A549 (cell line): ENCODE results near the gene GPATCH2. TPM values are rescaled to one million over a fixed set of nuclear protein-coding genes. Genes with fewer than 3 reads are reported as not detected.

Experiments used
- ATAC-seq, 2 experiments: fragments of 200-7000 bp in 1 of 2; fragments of >200 bp in 1 of 2; cut with Nextera tagmentation in 1 of 2; cut with Tn5 transposase in 1 of 2; 3 replicates each; pipeline versions ENCODE4 v1.8.0 to v1.9.1; 2018 to 2020; ENCODE audit warnings: mild to moderate bottlenecking in 1 of 2, moderate library complexity in 1 of 2
- CTCF ChIA-PET: fragments of 300-600 bp; sonication (Branson Sonifier 250); formaldehyde crosslinking; extraction: SDS; loops from one replicate; lab custom pipeline; 2021; ENCODE audit warnings: antibody characterized with exemption, inconsistent platforms; lab: Yijun Ruan, JAX
- POLR2A ChIA-PET: fragments of 350-600 bp; formaldehyde crosslinking; extraction: SDS; loops from one replicate; lab custom pipeline; 2021; ENCODE audit warnings: antibody characterized with exemption, inconsistent platforms; lab: Yijun Ruan, JAX
- DNase-seq, 2 experiments: peaks; one replicate each; pipeline versions ENCODE4 v3.0.0 to v3.0.0-alpha.2; 2011 to 2016; ENCODE audit warnings: low read depth in 1 of 2, low spot score in 1 of 2
- FAIRE-seq: peaks from 2 replicates; lab custom pipeline; 2011; peaks lifted over from hg19 to GRCh38; lab: Jason Lieb, UNC
- H3K27ac ChIP-seq, 2 experiments: fragments of >200 bp; sonication (Bioruptor Twin); formaldehyde crosslinking; 3 replicates each; pipeline ENCODE4 v1.5.1; 2016 to 2017
- H3K4me1 ChIP-seq: fragments of >200 bp; sonication (Bioruptor Twin); formaldehyde crosslinking; 3 replicates; pipeline ENCODE4 v1.6.1; 2016
- H3K4me2 ChIP-seq: fragments of >200 bp; sonication (Bioruptor Twin); formaldehyde crosslinking; 3 replicates; pipeline ENCODE4 v1.6.1; 2016
- H3K4me3 ChIP-seq: fragments of >200 bp; sonication (Bioruptor Twin); formaldehyde crosslinking; 3 replicates; pipeline ENCODE4 v1.5.1; 2016
- H3K9me3 ChIP-seq: fragments of >200 bp; sonication (Bioruptor Twin); formaldehyde crosslinking; 3 replicates; pipeline ENCODE4 v1.6.1; 2016
- CBX2 ChIP-seq: fragments of 200-600 bp; sonication (generic); IDR thresholded peaks from 2 replicates; pipeline ENCODE4 v1.6.1; 2016; ENCODE audit warnings: low read depth, mild to moderate bottlenecking, borderline replicate concordance
- CEBPB ChIP-seq, 2 experiments: fragments of >200 bp in 1 of 2; sonication (Bioruptor Twin) in 1 of 2; formaldehyde crosslinking in 1 of 2; IDR thresholded peaks; 2 replicates each; pipeline ENCODE4 v1.6.1; 2012 to 2016
- CHD4 ChIP-seq: fragments of 200-600 bp; sonication (generic); IDR thresholded peaks from 2 replicates; pipeline ENCODE4 v1.6.1; 2016; ENCODE audit warnings: antibody characterized with exemption, mild to moderate bottlenecking, borderline replicate concordance
- CTCF ChIP-seq: fragments of >200 bp; sonication (Bioruptor Twin); formaldehyde crosslinking; IDR thresholded peaks from 3 replicates; pipeline ENCODE4 v1.5.1; 2016
- E2F6 ChIP-seq: IDR thresholded peaks from 2 replicates; pipeline ENCODE4 v1.6.1; 2012; ENCODE audit warnings: low read depth, borderline replicate concordance
- EHMT2 ChIP-seq: fragments of 200-600 bp; sonication (generic); IDR thresholded peaks from 2 replicates; pipeline ENCODE4 v1.6.1; 2016; ENCODE audit warnings: antibody characterized with exemption, low read depth, mild to moderate bottlenecking, moderate library complexity
- FOSB ChIP-seq: fragments of 250-450 bp; sonication (Bioruptor Pico); IDR thresholded peaks from 2 replicates; pipeline ENCODE4 v1.5.0; 2020; ENCODE audit warnings: mild to moderate bottlenecking, moderate library complexity
- FOSL2 ChIP-seq, 2 experiments: fragments of 450-650 bp in 1 of 2; fragments of >200 bp in 1 of 2; sonication (Bioruptor Twin) in 1 of 2; formaldehyde crosslinking; IDR thresholded peaks; 2 replicates each; pipeline versions ENCODE4 v1.5.0 to v1.6.1; 2016 to 2020; ENCODE audit warnings: mild to moderate bottlenecking in 1 of 2, moderate library complexity in 1 of 2
- HEYL ChIP-seq: fragments of 250-450 bp; sonication (Bioruptor Pico); IDR thresholded peaks from 2 replicates; pipeline ENCODE4 v1.8.0; 2021; ENCODE audit warnings: mild to moderate bottlenecking, moderate library complexity
- HOXB5 ChIP-seq: fragments of 250-450 bp; sonication (Bioruptor Pico); IDR thresholded peaks from 2 replicates; pipeline ENCODE4 v1.5.0; 2020; ENCODE audit warnings: mild to moderate bottlenecking, moderate library complexity
- JUN ChIP-seq, 2 experiments: fragments of >200 bp; sonication (Bioruptor Twin); formaldehyde crosslinking; IDR thresholded peaks; 2 replicates in 1 of 2; 3 replicates in 1 of 2; pipeline ENCODE4 v1.6.1; 2016 to 2017
- KDM1A ChIP-seq: fragments of 200-600 bp; sonication (generic); IDR thresholded peaks from 2 replicates; pipeline ENCODE4 v1.6.1; 2016; ENCODE audit warnings: low read depth, mild to moderate bottlenecking
- MAX ChIP-seq: IDR thresholded peaks from 2 replicates; pipeline ENCODE4 v1.6.1; 2012
- MAZ ChIP-seq: fragments of 150-350 bp; IDR thresholded peaks from 2 replicates; pipeline ENCODE4 v1.6.1; 2014; ENCODE audit warnings: antibody characterized with exemption, low read depth, low read length, borderline replicate concordance
- MYC ChIP-seq: IDR thresholded peaks from 2 replicates; pipeline ENCODE4 v1.6.1; 2012; ENCODE audit warnings: mild to moderate bottlenecking, inconsistent platforms, low read length, improper control_type of control experiment, borderline replicate concordance
- NFE2L2 ChIP-seq: fragments of 150-350 bp; conservative IDR thresholded peaks from 2 replicates; pipeline ENCODE4 v1.6.1; 2014; ENCODE audit warnings: low read length
- NPAS2 ChIP-seq: fragments of 250-450 bp; sonication (Bioruptor Pico); IDR thresholded peaks from 2 replicates; pipeline ENCODE4 v1.8.0; 2022; ENCODE audit warnings: mild to moderate bottlenecking, moderate library complexity, borderline replicate concordance
- PBX3 ChIP-seq: IDR thresholded peaks from 2 replicates; pipeline ENCODE4 v1.6.1; 2012
- PHF8 ChIP-seq: fragments of 200-600 bp; sonication (generic); IDR thresholded peaks from 2 replicates; pipeline ENCODE4 v1.6.1; 2016; ENCODE audit warnings: low read depth, mild to moderate bottlenecking, antibody characterized with exemption, moderate library complexity, borderline replicate concordance
- POLR2A ChIP-seq: IDR thresholded peaks from 2 replicates; pipeline ENCODE4 v1.6.1; 2012; ENCODE audit warnings: mild to moderate bottlenecking, low read length
- POLR2AphosphoS2 ChIP-seq: conservative IDR thresholded peaks from 2 replicates; pipeline ENCODE4 v1.6.1; 2012; ENCODE audit warnings: low read length, improper control_type of control experiment, inconsistent platforms
- RAD21 ChIP-seq, 2 experiments: fragments of >200 bp in 1 of 2; sonication (Bioruptor Twin) in 1 of 2; formaldehyde crosslinking in 1 of 2; IDR thresholded peaks in 1 of 2; conservative IDR thresholded peaks in 1 of 2; 2 replicates in 1 of 2; 3 replicates in 1 of 2; pipeline ENCODE4 v1.6.1; 2012 to 2018; ENCODE audit warnings: inconsistent platforms in 1 of 2
- RARB ChIP-seq: fragments of 250-450 bp; sonication (Bioruptor Pico); IDR thresholded peaks from 2 replicates; pipeline ENCODE4 v1.8.0; 2021; ENCODE audit warnings: mild to moderate bottlenecking, moderate library complexity
- ZC3H11A ChIP-seq: fragments of 450-650 bp; IDR thresholded peaks from 2 replicates; pipeline ENCODE4 v1.6.1; 2014; ENCODE audit warnings: antibody characterized with exemption, mild to moderate bottlenecking
- ZFP36 ChIP-seq: fragments of 450-650 bp; IDR thresholded peaks from 2 replicates; pipeline ENCODE4 v1.6.1; 2014; ENCODE audit warnings: borderline replicate concordance; ENCODE audit not compliant: partially characterized antibody
- ZSCAN20 ChIP-seq: fragments of 250-450 bp; sonication (Bioruptor Pico); IDR thresholded peaks from 2 replicates; pipeline ENCODE4 v1.8.0; 2022; ENCODE audit warnings: mild to moderate bottlenecking, moderate library complexity
- WGBS: methylation state at CpG from one replicate; pipeline ENCODE4 v1.1.6; 2017; ENCODE audit errors: missing lambda C conversion rate; 5-methylcytosine and 5-hydroxymethylcytosine counted together
- polyA plus RNA-seq, 4 experiments: library from polyadenylated mRNA; depleted of rRNA in 3 of 4; stranded (reverse); fragments of >200 nt; fragmentation: RNase III in 1 of 4; extraction: RNeasy Plus Mini Kit Qiagen cat#74134 plus additional on column Dnase treatment in 1 of 4; gene quantifications; 2 replicates in 3 of 4; 3 replicates in 1 of 4; pipeline ENCODE4 v1.2.3, GENCODE V29; 2011 to 2017

Gene GPATCH2
- polyA plus RNA-seq, 2 of the 4 experiments (the other 2 are of a cell fraction): 10.8 to 18.6 TPM

GRCh38 chr1:217563179-217563578 lies 67.7 kb downstream of the GPATCH2 start (continued):
- no peak for TF ChIP-seq CEBPB (IDR thresholded peaks at IDR 0.05)
- no peak for TF ChIP-seq POLR2A
- no peak for TF ChIP-seq HEYL (CRISPR knock-in tag)
- TF ChIP-seq NFE2L2: no peak
- TF ChIP-seq CTCF: no peak
- TF ChIP-seq ZSCAN20: no peak
- TF ChIP-seq RARB (CRISPR knock-in tag): no peak
- no peak for TF ChIP-seq KDM1A
- no peak for TF ChIP-seq PHF8

GRCh38 chr1:217562229-217562878 lies 68.5 kb downstream of the GPATCH2 start:
- CTCF ChIA-PET: interaction anchor here (0.6 kb wide), 1 partner anchor 508 kb away, joined by 4 read pairs; no protein-coding TSS in a partner anchor
- peak; percentile 73 to 87; a peak in 4 of 6 replicates for ATAC-seq
- TF ChIP-seq CEBPB (IDR thresholded peaks at IDR 0.05): no peak
- TF ChIP-seq FOSL2 (IDR thresholded peaks at IDR 0.05): peak; percentile 48; the same call in 1 of the 2 replicates
- peak; percentile 65 for TF ChIP-seq FOSL2 (CRISPR knock-in tag; IDR thresholded peaks at IDR 0.05)
- no peak for TF ChIP-seq CHD4
- peak; percentile 46 for FAIRE-seq
- Histone ChIP-seq H3K9me3 (no peaks in the 10 kb centered on the region), H3K27ac (peak overlapping the region in 1 of 2 experiments; percentile 59; a peak in 3 of 6 replicates), H3K4me2 (peak overlapping the region; percentile 61), H3K4me1 (peaks cover 16% of the 10 kb centered on the region), H3K4me3 (no peak overlapping the region)
- POLR2A ChIA-PET: interaction anchor here (1.2 kb wide), 1 partner anchor 68 kb away, joined by 7 read pairs; the partner anchor contains the start of genes GPATCH2 and SPATA17
- 35% methylated on average over 4 of the region's 4 CpGs for WGBS
- DNase-seq: peak; percentile 22 to 25

GRCh38 chr1:217561446-217561845 lies 69.4 kb downstream of the GPATCH2 start:
- ATAC-seq (no peak), DNase-seq (no peak), FAIRE-seq (no peak)
- WGBS: 91% methylated on average over 4 of the region's 4 CpGs
- TF ChIP-seq RAD21 (conservative IDR thresholded peaks at IDR 0.05 in 1 of 2, IDR thresholded peaks at IDR 0.05 in 1 of 2) (no peak), HOXB5 (CRISPR knock-in tag) (no peak), NPAS2 (CRISPR knock-in tag) (no peak), CBX2 (no peak), MYC (no peak), MAX (no peak), POLR2AphosphoS2 (no peak), FOSL2 (IDR thresholded peaks at IDR 0.05) (no peak), FOSL2 (CRISPR knock-in tag; IDR thresholded peaks at IDR 0.05) (no peak), EHMT2 (no peak), MAZ (no peak), ZC3H11A (no peak), FOSB (CRISPR knock-in tag) (no peak), PBX3 (no peak), RARB (CRISPR knock-in tag) (no peak), ZFP36 (no peak), CTCF (no peak), E2F6 (no peak), JUN (IDR thresholded peaks at IDR 0.05) (no peak)
- ChIA-PET POLR2A (no interaction called here), CTCF (no interaction called here)
- Histone ChIP-seq H3K27ac (peak overlapping the region in 1 of 2 experiments; percentile 59; a peak in 1 of 6 replicates), H3K4me1 (peaks cover 16% of the 10 kb centered on the region), H3K4me3 (no peak overlapping the region), H3K4me2 (no peak overlapping the region), H3K9me3 (no peaks in the 10 kb centered on the region)
